ENCODE measurements around the gene PDHA1. TPM values are rescaled to one million over a fixed set of nuclear protein-coding genes. Genes with fewer than 3 reads are reported as not detected.

PDHA1 gene
- 275 and 279 TPM in 2 replicates for total RNA-seq (2022)
- percentile 83 among the genes with signal in this experiment for Bru-seq, nascent RNA
- percentile 91 among the genes with signal in this experiment for BruChase-seq, experiment 1, labeled RNA remaining after a 2-hour chase
- BruChase-seq, experiment 2, labeled RNA remaining after a 6-hour chase = percentile 91 among the genes with signal in this experiment
- long read RNA-seq, transcript PDHA1-206 (11 exons, 3,310 nt) = major isoform, 379 of 438 reads
- long read RNA-seq, transcript PDHA1-212 (10 exons, 3,277 nt) = minor isoform, 9 of 438 reads
- long read RNA-seq, partial matches to known transcripts = 28 of 438 reads
- long read RNA-seq, other reads (novel, unspliced or antisense) = 17 of 438 reads

- intact Hi-C loops (cut with micrococcal nuclease; ENCODE audit: unreplicated experiment) = no loop called here
- Mint-ChIP-seq H3K4me1 (ENCODE audit: low read depth, unreplicated experiment) (peaks cover 11% of the 10 kb centered on the region), H3K27me3 (ENCODE audit: insufficient read depth, unreplicated experiment) (no peaks in the 10 kb centered on the region), H3K36me3 (ENCODE audit: insufficient read depth, unreplicated experiment) (peaks cover 5% of the 10 kb centered on the region), H3K4me3 (ENCODE audit: unreplicated experiment) (peak within 1 kb of the TSS; percentile 79), H3K9me3 (ENCODE audit: unreplicated experiment) (no peaks in the 10 kb centered on the region), H3K27ac (ENCODE audit: unreplicated experiment) (peak within 1 kb of the TSS; percentile 89)
- Histone ChIP-seq H3K4me3 (ENCODE audit: low read depth, low read length) (peak within 1 kb of the TSS; percentile 90), H3K36me3 (ENCODE audit: control insufficient read depth, insufficient read depth, low read length) (no peaks in the 10 kb centered on the region), H3K4me1 (no peaks in the 10 kb centered on the region), H3K27me3 (replicated peaks; ENCODE audit: control insufficient read depth, insufficient read depth, low read length) (no peaks in the 10 kb centered on the region), H3K9me3 (no peaks in the 10 kb centered on the region)
- CTCF ChIA-PET = no interaction called here
- DNase-seq = peak; percentile 93
- POLR2A ChIA-PET = no interaction called here
- no TSS peak for BruUV-seq (replicated peaks)
- no peak for TF ChIP-seq CTCF (IDR thresholded peaks at IDR 0.05; ENCODE audit: insufficient read depth in 1 of 2, low read depth in 1 of 2, low read length in 1 of 2, severe bottlenecking in 1 of 2, unreplicated experiment in 1 of 2)
These were observed at the start of gene PDHA1 for GRCh38 chrX:19343535-19344408. Gene PDHA1, plus strand, starts transcription at chrX:19343927. Its CDS starts 111 bp downstream, at chrX:19344038.

GRCh38 chrX:19303256-19303880, 40.4 kb upstream of the PDHA1 start:
- BruUV-seq (replicated peaks) = no TSS peak
- H3K4me3 Mint-ChIP-seq (ENCODE audit: unreplicated experiment) = no peak overlapping the region
- no peak for TF ChIP-seq CTCF (IDR thresholded peaks at IDR 0.05; ENCODE audit: insufficient read depth in 1 of 2, low read depth in 1 of 2, low read length in 1 of 2, severe bottlenecking in 1 of 2, unreplicated experiment in 1 of 2)
- DNase-seq = no peak
- H3K4me1 ChIP-seq = no peaks in the 10 kb centered on the region
- H3K36me3 ChIP-seq (ENCODE audit: control insufficient read depth, insufficient read depth, low read length) = no peaks in the 10 kb centered on the region
- H3K9me3 ChIP-seq = no peaks in the 10 kb centered on the region
- CTCF ChIA-PET = no interaction called here
- H3K27me3 Mint-ChIP-seq (ENCODE audit: insufficient read depth, unreplicated experiment) = peaks cover 9% of the 10 kb centered on the region
- H3K4me3 ChIP-seq (ENCODE audit: low read depth, low read length) = no peak overlapping the region
- H3K9me3 Mint-ChIP-seq (ENCODE audit: unreplicated experiment) = no peaks in the 10 kb centered on the region
- H3K4me1 Mint-ChIP-seq (ENCODE audit: low read depth, unreplicated experiment) = no peaks in the 10 kb centered on the region
- H3K36me3 Mint-ChIP-seq (ENCODE audit: insufficient read depth, unreplicated experiment) = no peaks in the 10 kb centered on the region
- no peaks in the 10 kb centered on the region for H3K27me3 ChIP-seq (replicated peaks; ENCODE audit: control insufficient read depth, insufficient read depth, low read length)
- intact Hi-C loops (cut with micrococcal nuclease; ENCODE audit: unreplicated experiment) = no loop called here
- no peak overlapping the region for H3K27ac Mint-ChIP-seq (ENCODE audit: unreplicated experiment)
- POLR2A ChIA-PET = no interaction called here

GRCh38 chrX:19326567-19326966, 17.2 kb upstream of the PDHA1 start:
- no peak for DNase-seq
- peaks cover 7% of the 10 kb centered on the region for H3K27me3 Mint-ChIP-seq (ENCODE audit: insufficient read depth, unreplicated experiment)
- ChIA-PET POLR2A (no interaction called here), CTCF (no interaction called here)
- H3K36me3 Mint-ChIP-seq (ENCODE audit: insufficient read depth, unreplicated experiment) = no peaks in the 10 kb centered on the region
- intact Hi-C loops (cut with micrococcal nuclease; ENCODE audit: unreplicated experiment) = no loop called here
- Histone ChIP-seq H3K4me1 (no peaks in the 10 kb centered on the region), H3K36me3 (ENCODE audit: control insufficient read depth, insufficient read depth, low read length) (no peaks in the 10 kb centered on the region), H3K4me3 (ENCODE audit: low read depth, low read length) (no peak overlapping the region), H3K27me3 (replicated peaks; ENCODE audit: control insufficient read depth, insufficient read depth, low read length) (no peaks in the 10 kb centered on the region), H3K9me3 (no peaks in the 10 kb centered on the region)
- no peaks in the 10 kb centered on the region for H3K9me3 Mint-ChIP-seq (ENCODE audit: unreplicated experiment)
- BruUV-seq (replicated peaks) = no TSS peak
- H3K27ac Mint-ChIP-seq (ENCODE audit: unreplicated experiment) = no peak overlapping the region
- H3K4me1 Mint-ChIP-seq (ENCODE audit: low read depth, unreplicated experiment) = no peaks in the 10 kb centered on the region
- no peak overlapping the region for H3K4me3 Mint-ChIP-seq (ENCODE audit: unreplicated experiment)
- TF ChIP-seq CTCF (IDR thresholded peaks at IDR 0.05; ENCODE audit: insufficient read depth in 1 of 2, low read depth in 1 of 2, low read length in 1 of 2, severe bottlenecking in 1 of 2, unreplicated experiment in 1 of 2) = no peak
